Upper lobe of right lung (tissue), 1 donor: ENCODE measurements around the gene CCL1. TPM values are rescaled to one million over a fixed set of nuclear protein-coding genes. Genes with fewer than 3 reads are reported as not detected.

Experiments
- ATAC-seq: fragments of 200-7000 bp; cut with Tn5 transposase; one replicate; pipeline ENCODE4 v1.9.1; 2020; ENCODE audit warnings: mild to moderate bottlenecking, moderate library complexity
- DNase-seq: peaks from one replicate; pipeline ENCODE4 v3.0.0-alpha.2; 2020
- H3K27ac ChIP-seq: fragments of 200-600 bp; one replicate; pipeline ENCODE4 v1.8.0; 2022
- H3K27me3 ChIP-seq: fragments of 200-600 bp; one replicate; pipeline ENCODE4 v1.8.0; 2022; ENCODE audit warnings: mild to moderate bottlenecking
- H3K36me3 ChIP-seq: fragments of 200-600 bp; one replicate; pipeline ENCODE4 v1.8.0; 2022
- H3K4me1 ChIP-seq: fragments of 200-600 bp; one replicate; pipeline ENCODE4 v1.8.0; 2022
- H3K4me3 ChIP-seq: fragments of 200-600 bp; one replicate; pipeline ENCODE4 v1.8.0; 2022; ENCODE audit warnings: mild to moderate bottlenecking
- H3K9me3 ChIP-seq: fragments of 200-600 bp; one replicate; pipeline ENCODE4 v1.8.0; 2022
- intact Hi-C: fragments of 100-400 bp; cut with DNase I; formaldehyde crosslinking; loops from one replicate; pipeline ENCODE4 v1.11.0; 2022
- total RNA-seq: library from RNA; stranded (reverse); fragmentation: NEBNext Ultra II Directional; extraction: Animal tissue kit (Norgen Biotek cat#: 25700); gene quantifications from one replicate; pipeline ENCODE4 v1.2.1, GENCODE V29; 2021
- TF ChIP-seq, protein P1 (sequence below): fragments of 200-600 bp; IDR thresholded peaks from one replicate; pipeline ENCODE4 v1.8.0; 2022; ENCODE audit warnings: antibody characterized with exemption
- donor health status: DM: no; HTN: yes; CAD: no; lungs with severe emphysema.

Gene CCL1
- total RNA-seq, 1 donor from 2014 or later: not detected

GRCh38 chr17:34319039-34319483 is 44.0 kb downstream of the CCL1 start, which contains the start of gene CCL8:
TSS of gene CCL8 (plus strand) at chr17:34319435. CDS start at chr17:34319502, 67 bp downstream.
- no peaks in the 10 kb centered on the region for H3K27me3 ChIP-seq
- DNase-seq (no peak), ATAC-seq (peak; percentile 31)
- no peak within 1 kb of the TSS for H3K27ac ChIP-seq
- TF ChIP-seq, protein P1, sequence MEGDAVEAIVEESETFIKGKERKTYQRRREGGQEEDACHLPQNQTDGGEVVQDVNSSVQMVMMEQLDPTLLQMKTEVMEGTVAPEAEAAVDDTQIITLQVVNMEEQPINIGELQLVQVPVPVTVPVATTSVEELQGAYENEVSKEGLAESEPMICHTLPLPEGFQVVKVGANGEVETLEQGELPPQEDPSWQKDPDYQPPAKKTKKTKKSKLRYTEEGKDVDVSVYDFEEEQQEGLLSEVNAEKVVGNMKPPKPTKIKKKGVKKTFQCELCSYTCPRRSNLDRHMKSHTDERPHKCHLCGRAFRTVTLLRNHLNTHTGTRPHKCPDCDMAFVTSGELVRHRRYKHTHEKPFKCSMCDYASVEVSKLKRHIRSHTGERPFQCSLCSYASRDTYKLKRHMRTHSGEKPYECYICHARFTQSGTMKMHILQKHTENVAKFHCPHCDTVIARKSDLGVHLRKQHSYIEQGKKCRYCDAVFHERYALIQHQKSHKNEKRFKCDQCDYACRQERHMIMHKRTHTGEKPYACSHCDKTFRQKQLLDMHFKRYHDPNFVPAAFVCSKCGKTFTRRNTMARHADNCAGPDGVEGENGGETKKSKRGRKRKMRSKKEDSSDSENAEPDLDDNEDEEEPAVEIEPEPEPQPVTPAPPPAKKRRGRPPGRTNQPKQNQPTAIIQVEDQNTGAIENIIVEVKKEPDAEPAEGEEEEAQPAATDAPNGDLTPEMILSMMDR: no peak
- peaks cover 7% of the 10 kb centered on the region for H3K4me1 ChIP-seq
- H3K4me3 ChIP-seq: no peak within 1 kb of the TSS
- no peaks in the 10 kb centered on the region for H3K36me3 ChIP-seq
- intact Hi-C loops: no loop called here
- no peaks in the 10 kb centered on the region for H3K9me3 ChIP-seq

GRCh38 chr17:34318474-34318873 is 44.6 kb downstream of the CCL1 start:
- peak; percentile 67 for DNase-seq
- TF ChIP-seq, protein P1: no peak

DNA sequence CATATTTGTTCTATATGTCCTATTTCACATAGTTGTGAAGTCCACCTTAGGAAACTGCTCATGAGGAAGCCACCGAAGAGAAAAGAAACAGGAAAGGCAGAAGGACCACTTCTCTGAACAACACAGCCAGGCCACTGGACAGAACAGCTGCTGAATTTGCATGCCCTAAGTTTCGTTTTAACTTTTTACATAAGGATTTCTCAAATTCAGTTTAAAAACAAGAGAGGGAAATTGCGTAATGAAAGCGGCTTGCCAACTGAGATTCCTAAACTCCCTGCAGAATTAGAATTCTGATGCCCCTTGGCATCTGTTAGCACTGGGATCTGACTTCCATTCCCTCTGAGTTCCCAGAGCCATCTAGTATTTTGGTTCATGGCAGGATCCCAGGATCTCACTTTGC is 48.8 kb downstream of the CCL1 start:
- DNase-seq (no peak), ATAC-seq (peak; percentile 60)
- Histone ChIP-seq H3K36me3 (no peaks in the 10 kb centered on the region), H3K27me3 (no peaks in the 10 kb centered on the region), H3K4me1 (peaks cover 12% of the 10 kb centered on the region), H3K4me3 (no peak overlapping the region), H3K9me3 (no peaks in the 10 kb centered on the region), H3K27ac (peak overlapping the region; percentile 64)
- intact Hi-C loops: no loop called here
- TF ChIP-seq, protein P1: no peak

More at GRCh38 chr17:34318474-34318873, 44.6 kb downstream of the CCL1 start:
- Histone ChIP-seq H3K4me3 (no peak overlapping the region), H3K9me3 (no peaks in the 10 kb centered on the region), H3K27me3 (no peaks in the 10 kb centered on the region), H3K27ac (no peak overlapping the region), H3K4me1 (peaks cover 11% of the 10 kb centered on the region), H3K36me3 (no peaks in the 10 kb centered on the region)
- ATAC-seq: peak; percentile 68
- intact Hi-C loops: no loop called here

DNA sequence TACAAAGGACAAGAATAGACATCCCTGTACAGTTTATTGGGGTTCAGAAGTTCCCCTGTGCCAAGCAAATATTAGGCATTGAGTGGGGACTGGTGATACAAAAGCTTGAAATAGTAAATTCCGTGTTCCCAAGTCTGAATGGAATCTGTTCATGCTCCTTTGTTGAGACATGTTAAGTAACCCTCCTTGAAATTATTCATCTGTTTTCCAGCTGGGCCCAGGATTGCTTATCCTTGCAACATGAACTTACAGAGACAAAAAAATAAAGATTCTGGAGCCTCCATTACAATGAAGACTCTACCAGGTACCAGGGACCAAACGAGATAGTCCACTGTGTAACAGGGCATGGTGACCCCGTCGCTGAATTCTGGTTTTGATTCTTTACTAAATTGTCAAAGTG is 49.9 kb downstream of the CCL1 start:
- Histone ChIP-seq H3K4me3 (no peak overlapping the region), H3K27me3 (no peaks in the 10 kb centered on the region), H3K27ac (peak overlapping the region; percentile 24), H3K4me1 (peaks cover 11% of the 10 kb centered on the region), H3K36me3 (no peaks in the 10 kb centered on the region), H3K9me3 (no peaks in the 10 kb centered on the region)
- intact Hi-C loops: no loop called here
- DNase-seq (no peak), ATAC-seq (no peak)
- TF ChIP-seq, protein P1: no peak

GRCh38 chr17:34312080-34312479 is 51.0 kb downstream of the CCL1 start:
- no peak for DNase-seq
- Histone ChIP-seq H3K27ac (peak overlapping the region; percentile 24), H3K9me3 (no peaks in the 10 kb centered on the region), H3K4me1 (peaks cover 18% of the 10 kb centered on the region), H3K36me3 (no peaks in the 10 kb centered on the region), H3K4me3 (no peak overlapping the region), H3K27me3 (no peaks in the 10 kb centered on the region)
- intact Hi-C loops: no loop called here
- TF ChIP-seq, protein P1: no peak
- no peak for ATAC-seq

DNA sequence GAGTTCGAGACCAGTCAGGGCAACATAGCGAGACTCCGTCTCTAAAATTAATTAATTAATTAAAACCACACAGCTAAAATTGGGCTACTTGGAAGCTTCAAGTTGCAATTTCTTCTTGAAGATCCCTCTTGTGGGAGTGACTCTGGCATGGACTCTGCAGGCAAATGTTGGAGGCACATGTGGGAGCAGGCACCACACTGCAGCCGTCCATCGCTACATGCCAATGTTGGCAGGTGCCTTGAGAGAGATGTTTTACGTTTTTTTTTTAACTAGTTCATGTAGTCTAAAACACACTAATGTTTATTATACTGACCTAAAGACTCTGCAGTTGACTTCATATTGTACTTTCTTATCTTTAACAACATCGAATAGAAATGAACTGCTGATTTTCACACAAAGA is 51.7 kb downstream of the CCL1 start:
- TF ChIP-seq, protein P1: no peak
- intact Hi-C loops: no loop called here
- H3K36me3 ChIP-seq: no peaks in the 10 kb centered on the region
- DNase-seq (no peak), ATAC-seq (no peak)
- no peak overlapping the region for H3K27ac ChIP-seq
- H3K27me3 ChIP-seq: no peaks in the 10 kb centered on the region
- H3K4me3 ChIP-seq: no peak overlapping the region
- H3K4me1 ChIP-seq: peaks cover 26% of the 10 kb centered on the region
- no peaks in the 10 kb centered on the region for H3K9me3 ChIP-seq
